NCI-H1694 treated with DMSO at 0.1 percent for 48 hours (cell line): ENCODE measurements around the gene KDM6A.
A peak's percentile ranks its signal among the peaks of the same experiment; 100 is the strongest.
"Not testable (repeated sequence)": the region's sequence is repeated elsewhere in the genome, so short reads cannot be mapped to it uniquely, and the experiment has no call there.

Experiments
- DNase-seq: peaks from one replicate; lab custom pipeline; 2025; lab: John Stamatoyannopoulos, UW

Gene KDM6A

DNA sequence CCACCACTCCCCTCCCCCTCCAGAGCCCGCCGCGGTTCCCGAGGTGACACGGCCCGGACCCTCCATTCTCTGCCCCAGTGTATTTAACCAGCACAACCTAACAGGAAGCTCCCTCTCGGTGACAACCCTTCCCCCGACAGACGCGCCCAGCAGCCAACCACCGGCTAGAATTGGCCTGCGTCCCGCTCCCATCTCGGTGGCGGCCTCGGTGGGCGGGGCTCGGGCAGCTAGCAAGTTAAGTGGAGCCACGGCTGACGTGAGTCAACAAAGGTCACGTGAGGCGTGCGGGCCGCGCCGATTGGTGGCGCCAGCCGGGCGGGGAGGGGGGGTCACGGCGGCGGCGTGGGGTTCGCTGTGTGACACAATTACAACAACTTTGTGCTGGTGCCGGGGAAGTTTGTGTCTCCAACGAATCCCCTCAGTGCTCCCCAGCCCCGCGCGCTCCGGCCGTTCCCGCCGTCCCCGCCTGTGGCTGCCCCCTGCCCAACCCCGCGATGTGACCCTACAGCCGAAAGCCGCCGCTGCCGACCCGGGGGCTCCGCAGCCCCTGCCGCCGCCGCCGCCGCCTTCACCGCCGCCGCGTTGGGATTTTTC lies at the start of gene KDM6A:
KDM6A (plus strand) TSS at position 368 of the 594 bp plus-strand sequence. CDS start 364 bp downstream, outside the sequence.
- peak; percentile 94 for DNase-seq

DNA sequence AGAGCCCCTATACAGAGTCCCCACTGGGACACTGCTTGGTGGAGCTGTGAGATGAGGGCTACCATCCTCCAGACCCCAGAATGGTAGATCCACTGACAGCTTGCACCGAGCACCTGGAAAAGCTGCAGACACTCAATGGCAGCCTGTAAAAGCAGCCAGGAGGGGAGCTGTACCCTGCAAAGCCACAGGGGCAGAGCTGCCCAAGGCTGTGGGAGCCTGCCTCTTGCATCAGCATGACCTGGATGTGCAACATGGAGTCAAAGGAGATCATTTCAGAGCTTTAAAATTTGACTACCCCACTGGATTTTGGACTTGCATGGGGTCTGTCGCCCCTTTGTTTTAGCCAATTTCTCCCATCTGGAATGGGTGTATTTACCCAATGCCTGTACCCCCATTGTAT lies 49.8 kb upstream of the KDM6A start:
- DNase-seq: not testable (repeated sequence)

DNA sequence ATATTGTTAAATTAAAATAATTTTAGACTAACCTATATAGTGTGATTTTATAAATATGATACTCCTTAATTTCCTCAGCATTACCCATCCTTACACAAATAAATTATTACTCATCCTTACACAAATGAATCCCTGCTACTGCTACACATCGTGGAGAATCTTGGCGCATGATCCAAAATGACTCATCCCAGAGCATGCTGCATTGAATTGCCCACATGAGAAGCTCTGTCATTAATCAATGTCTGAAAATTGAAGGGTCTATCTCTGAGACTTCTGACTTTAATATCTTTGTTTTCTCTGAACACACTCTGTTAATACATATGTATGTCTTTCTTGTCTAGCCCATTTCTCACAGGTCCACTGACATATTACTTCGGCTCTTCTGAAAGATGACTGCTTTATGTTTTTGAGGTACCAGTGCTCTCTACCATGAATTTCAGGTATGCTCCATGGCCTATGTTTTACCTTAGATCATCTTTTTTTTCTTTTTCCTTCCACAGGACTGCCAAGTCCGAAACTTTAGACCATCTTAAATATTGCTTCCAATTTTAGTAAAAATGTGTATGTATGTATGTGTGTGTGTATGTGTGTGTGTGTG lies 44.9 kb upstream of the KDM6A start:
- DNase-seq: peak; percentile 7

DNA sequence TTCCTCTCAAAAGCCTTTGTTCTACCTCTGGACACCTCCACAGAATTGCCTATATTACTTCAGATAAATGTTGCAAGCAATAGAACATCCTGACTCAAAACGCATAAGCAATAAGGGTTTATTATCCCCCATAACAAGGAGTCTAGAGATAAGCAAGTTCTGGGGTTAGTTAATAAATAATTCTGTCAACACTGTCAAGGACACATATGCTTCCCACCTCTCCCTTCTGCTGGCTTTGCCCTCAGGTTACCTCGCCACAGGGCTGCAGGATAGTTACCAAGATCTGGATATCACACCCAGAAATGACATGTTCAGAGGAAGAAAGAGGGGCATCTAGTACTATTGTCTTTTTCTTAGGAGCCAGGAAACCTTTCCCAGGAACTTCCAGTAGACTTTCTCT lies 43.2 kb upstream of the KDM6A start:
- no peak for DNase-seq

DNA sequence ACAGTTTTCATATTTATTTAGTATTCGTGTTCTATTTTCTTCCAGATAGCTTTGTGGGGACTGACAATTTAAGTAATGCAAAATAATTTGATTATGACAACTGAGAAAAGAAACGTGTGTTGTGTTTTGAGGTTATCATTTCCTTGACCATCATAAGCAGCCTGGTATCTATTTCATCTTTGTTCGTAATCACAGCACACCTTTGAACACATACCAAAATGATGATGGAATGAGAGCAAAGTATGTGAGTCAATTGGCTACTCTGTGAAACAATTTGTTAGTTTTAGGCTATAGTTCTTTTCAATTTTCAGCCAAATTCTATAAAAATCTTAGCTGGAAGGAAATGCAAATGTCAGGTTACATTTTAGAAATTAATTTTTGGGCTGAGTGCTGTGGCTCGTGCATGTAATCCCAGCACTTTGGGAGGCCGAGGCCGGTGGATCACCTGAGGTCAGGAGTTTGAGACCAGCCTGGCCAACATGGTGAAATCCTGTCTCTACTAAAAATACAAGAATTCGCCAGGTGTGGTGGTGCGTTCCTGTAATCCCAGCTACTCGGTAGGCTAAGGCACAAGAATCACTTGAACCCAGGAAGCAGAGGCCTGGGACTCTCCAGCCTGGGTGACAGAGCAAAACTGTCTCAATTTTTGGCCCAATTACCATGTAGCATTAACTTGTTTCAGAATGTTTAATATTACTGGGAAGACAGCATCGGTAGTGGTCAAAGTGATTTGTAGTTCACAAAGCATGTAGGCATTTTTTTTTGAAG lies 30.3 kb upstream of the KDM6A start:
- DNase-seq: no peak

DNA sequence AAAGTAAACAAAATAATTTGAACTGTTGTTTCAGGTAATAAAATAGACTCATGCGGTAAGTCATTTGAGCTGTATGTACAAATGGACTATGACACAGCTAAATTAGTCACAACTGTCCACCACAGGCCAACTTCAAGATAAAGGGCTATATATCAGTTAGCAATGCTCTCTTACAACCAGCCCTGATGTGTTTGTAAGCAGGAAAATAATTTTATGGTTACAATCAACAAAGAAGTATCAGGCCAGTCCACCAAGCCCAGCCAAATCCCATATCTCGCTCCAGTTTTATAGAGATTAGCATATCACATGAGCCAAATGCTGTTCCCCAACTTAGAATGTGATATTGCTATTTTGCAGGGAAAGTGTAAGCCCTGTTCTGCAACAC lies 29.7 kb upstream of the KDM6A start:
- no peak for DNase-seq

DNA sequence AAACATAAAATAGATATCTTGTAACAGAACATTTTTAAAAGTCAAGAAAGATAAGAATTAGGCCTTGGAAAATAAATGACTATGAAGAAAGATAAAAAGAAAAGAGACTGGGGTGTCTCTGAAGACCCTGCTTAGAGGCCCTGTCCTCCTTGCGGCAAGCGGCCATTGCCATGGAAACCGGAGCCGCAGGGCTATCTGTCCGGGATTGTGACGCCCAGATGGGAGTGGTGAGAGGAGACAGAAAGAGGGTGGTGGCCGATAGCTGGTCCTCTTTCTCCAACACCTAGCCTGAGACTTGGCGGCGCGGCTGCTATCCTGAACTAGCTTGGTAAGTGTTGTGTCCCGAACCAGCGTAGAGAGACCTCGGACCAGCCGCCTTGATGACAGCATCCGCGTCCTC lies 29.2 kb upstream of the KDM6A start, which contains the start of gene DUSP21:
DUSP21 (plus strand) TSS at position 269 of the 400 bp plus-strand sequence; CDS start at position 381, 112 bp downstream.
- no peak for DNase-seq

DNA sequence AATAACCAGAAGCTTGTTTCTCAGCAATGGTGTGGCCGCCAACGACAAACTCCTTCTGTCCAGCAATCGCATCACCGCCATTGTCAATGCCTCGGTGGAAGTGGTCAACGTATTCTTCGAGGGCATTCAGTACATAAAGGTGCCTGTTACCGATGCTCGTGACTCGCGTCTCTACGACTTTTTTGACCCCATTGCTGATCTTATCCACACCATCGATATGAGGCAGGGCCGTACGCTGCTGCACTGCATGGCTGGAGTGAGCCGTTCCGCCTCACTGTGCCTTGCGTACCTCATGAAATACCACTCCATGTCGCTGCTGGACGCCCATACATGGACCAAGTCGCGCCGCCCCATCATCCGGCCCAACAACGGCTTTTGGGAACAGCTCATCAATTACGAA lies 28.8 kb upstream of the KDM6A start:
- DNase-seq: no peak

DNA sequence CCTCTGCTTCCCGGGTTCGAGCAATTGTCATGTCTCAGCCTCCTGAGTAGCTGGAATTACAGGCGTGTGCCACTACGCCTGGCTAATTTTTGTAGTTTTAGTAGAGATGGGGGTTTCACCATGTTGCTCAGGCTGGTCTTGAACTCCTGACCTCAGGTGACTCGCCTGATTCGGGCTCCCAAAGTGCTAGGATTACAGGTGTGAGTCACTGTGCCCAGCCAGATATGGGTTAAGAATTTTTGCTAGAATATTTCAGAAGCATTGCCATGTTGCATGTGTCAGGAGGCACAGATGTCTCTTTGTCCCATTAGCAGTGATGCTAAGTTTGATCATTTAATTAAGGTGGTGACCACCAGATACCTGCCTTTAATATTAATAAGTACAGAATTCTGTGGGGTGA lies 22.1 kb upstream of the KDM6A start:
- DNase-seq: not testable (repeated sequence)

DNA sequence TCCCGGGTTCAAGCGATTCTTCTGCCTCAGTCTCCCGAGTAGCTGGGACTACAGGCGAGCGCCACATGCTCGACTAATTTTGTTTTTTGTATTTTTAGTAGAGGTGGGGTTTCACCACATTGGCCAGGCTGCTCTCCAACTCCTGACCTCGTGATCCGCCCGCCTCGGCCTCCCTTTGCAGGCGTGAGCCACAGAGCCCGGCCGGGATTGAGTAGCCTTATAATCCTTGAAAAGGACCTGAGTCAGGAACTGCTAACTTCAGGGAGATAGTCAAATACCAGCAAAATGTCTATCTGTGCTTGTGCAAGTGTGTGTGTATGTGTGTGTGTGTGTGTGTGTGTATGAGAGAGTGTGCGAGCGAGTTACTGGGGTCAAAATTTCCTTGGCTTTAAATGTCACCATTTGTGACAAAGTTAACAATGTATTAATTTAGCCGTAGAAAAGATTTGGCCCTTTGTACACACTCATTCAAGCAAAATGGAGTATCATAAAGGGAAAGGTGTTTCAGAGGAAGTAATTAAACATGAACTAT lies 1.8 kb upstream of the KDM6A start:
- no peak for DNase-seq

DNA sequence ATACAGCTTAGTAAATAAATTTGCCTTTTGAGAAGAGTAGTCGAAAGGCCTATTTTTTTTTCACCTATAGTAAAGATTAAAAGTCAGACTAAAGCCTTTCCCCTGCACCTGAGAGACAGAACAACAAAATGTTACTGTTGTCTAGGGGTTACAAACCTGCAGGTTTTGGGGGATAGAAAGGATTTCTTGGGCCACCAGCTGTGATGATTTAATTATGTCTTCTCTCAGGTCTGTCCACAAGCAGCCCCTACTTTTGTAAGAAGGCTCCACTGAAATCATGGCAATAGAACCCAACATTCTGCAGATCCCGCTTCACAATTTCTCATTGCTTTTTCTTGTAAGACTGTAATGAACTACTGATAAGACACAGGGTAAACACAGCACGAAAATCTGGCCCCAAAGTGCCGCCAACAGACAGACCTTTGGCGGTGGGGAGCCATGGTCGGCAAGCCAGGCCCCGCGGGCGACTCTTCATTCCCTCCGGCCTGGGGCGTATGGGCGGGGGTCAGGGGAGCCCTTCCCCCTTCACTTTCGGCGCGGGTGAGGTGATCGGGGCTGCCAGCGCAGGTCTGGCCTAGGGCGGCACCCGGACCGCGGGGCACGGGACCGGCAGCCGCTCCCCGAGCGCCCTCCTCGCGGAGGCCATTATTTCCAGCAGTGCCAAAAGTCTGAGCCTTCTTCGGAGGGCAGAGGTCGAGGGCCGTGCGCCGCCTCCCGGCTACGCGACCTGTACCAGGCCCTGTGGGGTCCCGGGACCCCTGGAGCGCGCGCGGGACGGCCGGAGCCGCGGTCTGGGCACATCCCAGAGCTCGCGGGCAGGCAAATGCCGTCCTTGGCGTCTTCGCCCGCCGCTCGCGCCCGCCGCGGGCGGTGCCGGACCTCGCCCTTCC lies 812 bp upstream of the KDM6A start:
- peak; percentile 12 for DNase-seq

DNA sequence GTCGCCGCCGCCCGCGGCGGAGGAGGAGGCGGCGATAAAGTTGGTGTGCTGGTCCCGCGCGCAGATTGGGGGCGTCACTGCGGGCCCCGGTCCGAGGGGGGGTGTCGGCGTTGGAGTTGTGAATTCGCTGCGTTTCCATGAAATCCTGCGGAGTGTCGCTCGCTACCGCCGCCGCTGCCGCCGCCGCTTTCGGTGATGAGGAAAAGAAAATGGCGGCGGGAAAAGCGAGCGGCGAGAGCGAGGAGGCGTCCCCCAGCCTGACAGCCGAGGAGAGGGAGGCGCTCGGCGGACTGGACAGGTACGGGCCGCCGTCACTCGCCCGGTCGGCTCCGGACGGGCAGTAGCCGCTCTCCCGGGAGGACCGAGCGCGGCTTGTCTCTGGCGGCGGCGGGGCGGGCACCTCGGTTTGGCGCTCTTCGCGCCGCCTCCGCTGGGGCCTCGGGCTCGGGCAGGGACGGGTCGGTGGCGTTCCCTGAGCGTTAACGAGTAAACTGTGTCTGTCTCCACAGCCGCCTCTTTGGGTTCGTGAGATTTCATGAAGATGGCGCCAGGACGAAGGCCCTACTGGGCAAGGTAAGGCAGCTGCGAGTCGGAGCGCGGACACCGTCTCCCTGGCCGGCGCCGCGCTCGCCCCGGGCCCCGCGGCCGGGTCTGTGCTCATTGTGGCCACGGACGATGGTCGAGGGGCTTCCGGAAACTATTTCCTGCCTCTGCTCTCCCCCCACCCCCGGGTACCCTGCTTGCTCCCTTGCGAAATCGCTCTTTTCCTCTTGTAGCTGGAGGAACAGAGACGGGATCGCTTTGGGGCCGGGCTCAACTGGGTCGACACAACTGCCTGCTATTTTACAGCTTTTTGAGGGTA lies 658 bp downstream of the KDM6A start:
- DNase-seq: no peak

DNA sequence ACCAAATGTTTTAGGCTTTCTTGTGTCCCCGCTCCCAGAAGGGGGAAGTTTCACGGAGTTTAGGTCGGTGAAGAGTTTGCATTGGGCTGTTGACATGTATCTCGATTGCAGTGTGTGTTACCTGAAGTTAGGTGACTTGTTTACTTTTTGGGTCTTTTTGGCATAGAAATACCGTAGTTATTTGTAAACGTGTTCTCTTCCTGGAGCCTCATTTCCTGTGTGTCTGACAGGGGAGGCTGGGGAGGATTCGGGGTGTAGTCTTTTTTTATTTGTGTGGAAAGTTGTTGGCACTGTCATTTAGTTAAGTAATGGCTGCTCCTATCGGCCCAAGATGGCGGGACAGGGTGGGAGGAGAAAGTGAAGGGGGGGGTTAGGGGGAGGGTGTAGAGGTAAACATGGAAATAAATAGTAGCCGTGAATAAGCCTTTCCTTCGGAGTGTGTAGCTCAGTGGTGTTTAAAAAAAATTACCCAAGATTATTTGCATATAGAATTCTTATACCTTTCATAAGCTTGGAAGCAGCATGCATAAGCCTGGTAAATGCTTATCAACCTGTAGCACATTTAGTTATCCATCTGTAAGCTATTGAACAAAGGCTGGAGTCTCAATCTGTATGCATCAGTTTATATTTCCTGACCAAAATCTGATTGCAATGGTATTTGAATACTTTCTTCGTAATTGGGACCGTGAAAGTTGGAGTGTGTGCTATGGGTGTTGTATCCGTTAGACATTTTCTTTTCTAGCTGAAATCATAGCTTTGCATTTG lies 1.6 kb downstream of the KDM6A start:
- DNase-seq: no peak

DNA sequence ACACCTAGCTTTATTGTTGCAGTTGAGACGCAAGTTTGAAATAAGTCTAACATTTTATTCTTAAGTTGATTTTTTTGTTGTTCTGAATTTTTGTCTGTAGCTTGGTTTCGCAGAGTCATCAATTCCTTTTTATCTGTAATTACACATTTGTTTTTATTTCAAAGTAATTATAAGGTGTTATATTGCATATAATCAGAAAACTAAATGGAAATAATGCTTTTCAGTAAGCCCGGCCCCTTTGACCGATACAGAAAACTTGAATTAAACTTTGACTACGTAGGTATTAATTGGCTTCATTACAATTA lies 2.1 kb downstream of the KDM6A start:
- DNase-seq: no peak

DNA sequence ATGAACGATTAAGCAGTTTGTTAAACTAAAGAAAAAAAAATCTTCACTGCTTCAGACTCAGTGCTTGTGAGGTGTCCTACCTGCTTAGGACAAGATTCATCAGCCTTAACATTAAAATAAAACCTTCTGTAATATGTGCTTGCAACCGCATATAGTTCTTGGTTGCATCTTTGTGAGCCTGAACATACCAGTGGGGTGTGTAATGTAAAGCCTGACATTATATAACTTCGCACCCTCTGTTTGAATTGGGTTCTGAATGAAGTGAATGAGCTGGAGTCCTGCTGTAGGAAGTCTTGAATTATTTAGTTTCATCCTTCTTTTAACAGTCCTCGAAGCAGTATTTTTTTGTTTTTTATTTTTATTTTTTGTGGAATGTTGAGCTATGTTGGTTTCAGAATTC lies 3.1 kb downstream of the KDM6A start:
- DNase-seq: no peak

DNA sequence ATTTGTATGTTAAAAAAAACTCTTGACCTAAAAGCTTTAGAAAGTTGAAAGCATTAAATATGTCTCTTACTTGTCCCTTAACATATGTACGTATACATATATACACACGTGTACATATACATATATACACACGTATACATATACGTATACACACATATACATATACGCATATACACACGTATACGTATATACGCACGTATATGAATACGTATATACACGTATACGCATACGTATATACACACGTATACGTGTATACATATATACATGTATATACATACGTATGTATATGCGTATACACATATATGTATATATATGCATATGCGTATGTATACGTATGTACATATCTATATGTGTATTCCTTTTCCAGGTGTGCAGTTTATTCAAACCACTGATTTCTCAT lies 3.8 kb downstream of the KDM6A start:
- no peak for DNase-seq

DNA sequence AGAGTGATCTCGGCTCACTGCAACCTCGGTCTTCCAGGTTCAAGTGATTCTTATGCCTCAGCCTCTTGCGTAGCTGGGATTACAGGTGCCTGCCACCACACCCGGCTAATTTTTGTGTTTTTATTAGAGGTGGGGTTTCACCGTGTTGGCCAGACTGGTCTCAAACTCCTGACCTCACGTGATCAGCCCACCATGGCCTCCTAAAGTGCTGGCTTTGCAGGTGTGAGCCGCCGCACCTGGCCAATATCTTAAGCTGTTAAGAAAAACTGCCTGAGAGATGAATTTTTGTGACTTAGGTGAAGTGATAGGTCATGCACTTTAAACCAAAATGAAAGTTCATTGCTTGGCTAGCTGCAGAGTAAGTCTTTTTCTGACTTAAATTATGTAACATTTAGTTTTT lies 5.8 kb downstream of the KDM6A start:
- no peak for DNase-seq

DNA sequence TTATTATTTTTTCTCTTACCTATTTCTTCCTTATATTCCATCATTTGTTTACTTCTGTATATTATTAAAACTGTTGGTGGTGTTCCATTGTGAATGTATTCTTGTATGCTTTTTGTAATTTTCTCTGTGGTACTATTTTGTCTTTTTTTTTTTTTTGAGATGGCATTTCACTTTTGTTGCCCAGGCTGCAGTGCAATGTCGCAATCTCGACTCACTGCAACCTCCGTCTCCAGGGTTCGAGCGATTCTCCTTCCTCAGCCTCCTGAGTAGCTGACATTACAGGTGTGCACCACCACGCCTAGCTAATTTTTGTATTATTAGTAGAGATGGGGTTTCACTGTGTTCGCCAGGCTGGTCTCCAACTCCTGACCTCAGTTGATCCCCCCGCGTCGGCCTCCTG lies 8.6 kb downstream of the KDM6A start:
- no peak for DNase-seq

DNA sequence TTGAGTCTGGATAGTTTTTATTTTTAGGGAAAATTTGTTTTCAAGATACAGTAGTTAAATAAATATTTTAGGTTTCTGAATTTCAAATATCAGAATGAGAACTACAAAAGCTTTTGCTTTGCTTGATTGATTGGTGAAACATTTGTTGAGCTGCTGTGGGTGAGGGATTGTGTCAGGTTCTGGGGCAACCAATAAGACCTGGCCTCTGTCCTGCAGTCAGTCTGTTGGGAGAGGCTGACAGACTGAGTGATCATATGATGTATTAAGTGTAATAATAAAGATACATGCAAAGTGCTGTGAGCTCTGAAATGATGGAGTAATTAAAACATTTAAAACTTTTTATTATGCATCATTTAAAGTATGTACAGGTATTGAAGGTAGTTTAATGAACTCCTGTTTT lies 9.6 kb downstream of the KDM6A start:
- no peak for DNase-seq

DNA sequence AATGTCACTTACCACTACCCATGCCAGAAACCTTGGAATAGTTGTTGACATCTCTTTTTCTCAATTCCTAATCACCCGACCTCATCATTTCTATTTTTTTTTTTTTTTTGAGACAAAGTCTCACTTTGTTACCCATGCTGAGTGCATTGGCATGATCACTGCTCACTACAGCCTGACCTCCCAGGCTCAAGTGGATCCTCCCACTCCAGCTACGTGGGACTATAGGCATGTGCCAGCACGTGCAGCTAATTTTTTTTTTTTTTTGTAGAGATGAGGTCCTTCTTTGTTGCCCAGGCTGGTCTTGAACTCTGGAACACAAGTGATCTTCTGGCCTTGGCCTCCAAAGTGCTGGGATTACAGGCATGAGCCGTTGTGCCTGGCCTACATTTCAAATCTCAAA lies 12.0 kb downstream of the KDM6A start:
- DNase-seq: no peak

DNA sequence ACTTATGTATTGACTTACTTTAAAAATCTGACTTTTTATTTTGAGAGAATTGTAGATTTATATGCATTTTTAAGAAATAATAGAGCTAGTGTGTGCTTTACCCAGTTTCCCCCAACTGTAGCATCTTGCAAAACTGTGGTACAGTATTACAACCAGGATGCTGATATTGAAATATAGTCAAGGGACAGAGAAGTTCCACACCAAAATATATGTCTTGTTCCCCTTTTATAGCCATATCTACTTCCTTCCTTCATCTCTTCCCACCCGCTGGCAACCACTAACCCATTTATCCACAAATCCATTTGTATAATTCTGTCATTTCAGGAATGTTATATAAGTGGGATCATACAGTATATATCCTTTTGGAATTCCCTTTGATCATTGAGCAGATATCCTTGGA lies 16.8 kb downstream of the KDM6A start:
- no peak for DNase-seq
